Heart left ventricle (tissue), 13 donors: ENCODE data around the gene ILDR2.

ENCODE experiments used
- CTCF ChIP-seq, 12 donors: fragments of 200-600 bp; sonication (generic) in 4 of 12; IDR thresholded peaks; one replicate each; pipeline versions ENCODE4 v1.5.0 to v1.8.0; 2018 to 2022; ENCODE audit warnings: antibody characterized with exemption in 12 of 12, mild to moderate bottlenecking in 5 of 12
- POLR2A ChIP-seq, 2 donors: fragments of 450-650 bp; IDR thresholded peaks; one replicate each; pipeline ENCODE4 v1.6.1; 2017; ENCODE audit warnings: antibody characterized with exemption in 2 of 2, mild to moderate bottlenecking in 2 of 2, moderate library complexity in 2 of 2
- donor health status: ischemic (EF 13 %, LVEDD 7.1; RV severe dilation, severe dysfunction).
- donor health status: DM: no; HTN: yes; CAD: no.
- donor health status: DM: no; HTN: no; CAD: no.
- donor health status: ischemic (EF 25% LVEDD 6.9; RV normal size, moderate dysfunction).
- donor health status: ischemic (EF 25% LVEDD 5.7; RV mildly dilated, moderate dysfunction).
- donor health status: ischemic (EF 35%, LVEDD 5.7; RV mildly dilated, moderate dysfunction).
- donor health status: nonischemic (EF 11% LVEDD 7.7; RV severe dilation, severe dysfunction).
- donor health status: DM: yes; HTN: yes; CAD: no.
- donor health status: PGD.
- donor health status: ischemic (EF 29% LVEDD 5.4; RV normal size, mild dysfunction).
- donor health status: nonischemic (EF 23%, LVEDD 6.1; RV moderate dilation, normal function).

- TF ChIP-seq CTCF (IDR thresholded peaks at IDR 0.05): no peak
- TF ChIP-seq POLR2A (IDR thresholded peaks at IDR 0.05): no peak
Observed at GRCh38 chr1:166870584-166870983, 104.8 kb downstream of the ILDR2 start.
